ENCODE data around the gene FAM83D. TPM values are rescaled to one million over a fixed set of nuclear protein-coding genes. Genes with fewer than 3 reads are reported as not detected.

Gene FAM83D
- total and polyA plus RNA-seq, 7 donors, result 0.11 to 0.32 (median 0.12) TPM; not detected in 3

GRCh38 chr20:38894091-38894847, 31.9 kb upstream of the FAM83D start:
- 13 to 15% (median 14%) methylated on average over 27 to 30 of the region's 30 CpGs for WGBS, 3 donors
- H3K27ac ChIP-seq, result no peak overlapping the region
- TF ChIP-seq, protein P1, sequence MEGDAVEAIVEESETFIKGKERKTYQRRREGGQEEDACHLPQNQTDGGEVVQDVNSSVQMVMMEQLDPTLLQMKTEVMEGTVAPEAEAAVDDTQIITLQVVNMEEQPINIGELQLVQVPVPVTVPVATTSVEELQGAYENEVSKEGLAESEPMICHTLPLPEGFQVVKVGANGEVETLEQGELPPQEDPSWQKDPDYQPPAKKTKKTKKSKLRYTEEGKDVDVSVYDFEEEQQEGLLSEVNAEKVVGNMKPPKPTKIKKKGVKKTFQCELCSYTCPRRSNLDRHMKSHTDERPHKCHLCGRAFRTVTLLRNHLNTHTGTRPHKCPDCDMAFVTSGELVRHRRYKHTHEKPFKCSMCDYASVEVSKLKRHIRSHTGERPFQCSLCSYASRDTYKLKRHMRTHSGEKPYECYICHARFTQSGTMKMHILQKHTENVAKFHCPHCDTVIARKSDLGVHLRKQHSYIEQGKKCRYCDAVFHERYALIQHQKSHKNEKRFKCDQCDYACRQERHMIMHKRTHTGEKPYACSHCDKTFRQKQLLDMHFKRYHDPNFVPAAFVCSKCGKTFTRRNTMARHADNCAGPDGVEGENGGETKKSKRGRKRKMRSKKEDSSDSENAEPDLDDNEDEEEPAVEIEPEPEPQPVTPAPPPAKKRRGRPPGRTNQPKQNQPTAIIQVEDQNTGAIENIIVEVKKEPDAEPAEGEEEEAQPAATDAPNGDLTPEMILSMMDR (IDR thresholded peaks at IDR 0.05), result no peak
- peaks cover 0 to 20% (median 1%) of the 10 kb centered on the region in 3 donors for H3K27me3 ChIP-seq (ENCODE audit: insufficient read depth in 3 of 3, low read length in 2 of 3)
- H3K9me3 ChIP-seq, result no peaks in the 10 kb centered on the region
- no peak overlapping the region for H3K4me3 ChIP-seq
- H3K4me1 ChIP-seq, result no peaks in the 10 kb centered on the region
- peak in 1 of 2 donors; percentile 31 for DNase-seq
- intact Hi-C loops (cut with DNase I), result loop anchor here in 1 of 2 donors (5.0 to 10.0 kb wide), 2 partner anchors 89 to 247 kb away; partner anchors contain the start of gene PPP1R16B
- H3K36me3 ChIP-seq (ENCODE audit: insufficient read depth in 1 of 2, low read depth in 1 of 2), result no peaks in the 10 kb centered on the region
- ATAC-seq, result peak in 3 of 4 donors; percentile 8 to 40 (median 37)

- no peak overlapping the region for H3K27ac ChIP-seq
- DNase-seq (no peak), ATAC-seq (no peak)
- H3K4me3 ChIP-seq, result no peak overlapping the region
- H3K27me3 ChIP-seq (ENCODE audit: insufficient read depth in 3 of 3, low read length in 2 of 3), result peaks cover 0 to 17% (median 1%) of the 10 kb centered on the region in 3 donors
- intact Hi-C loops (cut with DNase I), result loop anchor here in 1 of 2 donors (10.0 kb wide), 1 partner anchor 91 kb away; the partner anchor contains the start of gene PPP1R16B
- H3K36me3 ChIP-seq (ENCODE audit: insufficient read depth in 1 of 2, low read depth in 1 of 2), result no peaks in the 10 kb centered on the region
- no peaks in the 10 kb centered on the region for H3K9me3 ChIP-seq
- no peaks in the 10 kb centered on the region for H3K4me1 ChIP-seq
- 71 to 74% (median 72%) methylated on average over 9 of the region's 9 CpGs for WGBS, 3 donors
- TF ChIP-seq, protein P1 (IDR thresholded peaks at IDR 0.05), result no peak
Observed at GRCh38 chr20:38895098-38895949, 30.9 kb upstream of the FAM83D start.

DNA sequence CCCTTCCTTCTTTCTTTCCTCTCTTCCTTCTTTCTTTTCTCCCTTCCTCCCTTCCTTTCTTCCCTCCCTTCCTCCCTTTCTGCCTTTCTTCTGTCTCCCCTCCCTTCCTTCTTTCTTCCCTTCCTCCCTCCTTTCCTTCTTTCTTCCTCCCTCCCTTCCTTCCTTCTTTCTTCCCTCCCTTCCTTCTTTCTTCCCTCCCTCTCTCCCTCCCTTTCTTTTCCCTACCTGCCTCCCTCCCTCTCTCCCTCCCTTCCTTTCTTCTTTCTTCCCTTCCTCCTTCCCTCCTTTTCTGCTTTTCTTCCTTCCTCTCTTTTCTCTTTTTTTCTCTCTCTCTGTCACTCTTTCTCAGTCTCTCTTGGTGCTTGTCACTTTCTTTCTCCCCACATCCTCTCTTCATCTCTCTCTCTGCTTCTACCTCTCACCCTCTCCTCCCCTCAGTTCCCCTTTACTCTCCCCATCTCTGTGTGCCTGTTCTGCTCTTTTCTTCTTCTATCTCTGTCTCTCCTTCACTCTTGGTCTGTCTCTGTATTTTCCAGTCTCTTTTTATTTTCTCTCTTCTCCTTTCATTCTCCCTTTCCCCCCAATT, 30.1 kb upstream of the FAM83D start:
- TF ChIP-seq, protein P1 (IDR thresholded peaks at IDR 0.05), result no peak
- Histone ChIP-seq H3K4me1 (no peaks in the 10 kb centered on the region), H3K4me3 (no peak overlapping the region), H3K36me3 (ENCODE audit: insufficient read depth in 1 of 2, low read depth in 1 of 2) (no peaks in the 10 kb centered on the region), H3K27me3 (ENCODE audit: insufficient read depth in 3 of 3, low read length in 2 of 3) (peaks cover 0 to 12% (median 1%) of the 10 kb centered on the region in 3 donors), H3K9me3 (no peaks in the 10 kb centered on the region), H3K27ac (no peak overlapping the region)
- ATAC-seq (no peak), DNase-seq (no peak)
- intact Hi-C loops (cut with DNase I), result loop anchor here in 1 of 2 donors (10.0 kb wide), 1 partner anchor 91 kb away; the partner anchor contains the start of gene PPP1R16B

DNA sequence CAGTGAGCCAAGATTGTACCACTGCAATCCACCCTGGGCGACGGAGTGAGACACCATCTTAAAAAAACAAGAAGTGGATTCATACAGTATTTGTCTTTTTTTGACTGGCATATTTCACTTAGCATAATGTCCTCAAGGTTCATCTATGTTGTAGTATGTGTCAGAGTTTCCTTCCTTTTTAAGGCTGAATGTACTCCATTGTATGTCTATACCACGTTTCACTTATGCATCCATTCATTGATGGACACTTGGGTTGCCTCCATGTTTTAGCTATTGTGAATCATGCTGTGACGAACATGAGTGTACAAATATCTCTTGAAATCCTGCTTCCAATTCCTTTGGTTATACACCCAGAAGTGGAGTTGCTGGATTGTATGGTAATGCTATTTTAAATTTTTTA, 28.9 kb upstream of the FAM83D start:
- no peak overlapping the region for H3K4me3 ChIP-seq
- DNase-seq (no peak), ATAC-seq (no peak)
- TF ChIP-seq, protein P1 (IDR thresholded peaks at IDR 0.05), result no peak
- H3K4me1 ChIP-seq, result no peaks in the 10 kb centered on the region
- H3K27me3 ChIP-seq (ENCODE audit: insufficient read depth in 3 of 3, low read length in 2 of 3), result peaks cover 0 to 17% (median 1%) of the 10 kb centered on the region in 3 donors
- no peaks in the 10 kb centered on the region for H3K9me3 ChIP-seq
- 81 to 82% (median 81%) methylated on average over 4 of the region's 4 CpGs for WGBS, 3 donors
- H3K36me3 ChIP-seq (ENCODE audit: insufficient read depth in 1 of 2, low read depth in 1 of 2), result no peaks in the 10 kb centered on the region
- intact Hi-C loops (cut with DNase I), result loop anchor here in 1 of 2 donors (10.0 kb wide), 1 partner anchor 92 kb away; the partner anchor contains the start of gene PPP1R16B
- no peak overlapping the region for H3K27ac ChIP-seq

Measured in psoas muscle (tissue), 8 donors.